B cell (primary cell): ENCODE measurements around the gene ARHGAP12. TPM values are rescaled to one million over a fixed set of nuclear protein-coding genes. Genes with fewer than 3 reads are reported as not detected.

Experiments
- ATAC-seq: fragments of 200-7000 bp; cut with Tn5 transposase; one replicate; pipeline ENCODE4 v1.10.0; 2021; ENCODE audit warnings: low read depth, mild to moderate bottlenecking, moderate number of reproducible peaks, moderate library complexity
- CTCF ChIA-PET: fragments of 350-600 bp; sonication (Branson Sonifier 250); formaldehyde crosslinking; loops from one replicate; lab custom pipeline; 2021; ENCODE audit warnings: antibody characterized with exemption, inconsistent platforms; lab: Charles Lee
- POLR2A ChIA-PET: fragments of 350-600 bp; sonication (Branson Sonifier 250); formaldehyde crosslinking; loops from one replicate; lab custom pipeline; 2021; ENCODE audit warnings: antibody characterized with exemption; lab: Charles Lee
- DNase-seq: peaks from one replicate; pipeline ENCODE4 v3.0.0; 2013
- H2AFZ ChIP-seq: 2 replicates; pipeline ENCODE4 v1.6.1; 2012; ENCODE audit warnings: mild to moderate bottlenecking, low read depth, low read length; ENCODE audit not compliant: insufficient read depth, poor library complexity, severe bottlenecking
- H3K27ac ChIP-seq, 2 donors: 1 replicate in 1 of 2; 2 replicates in 1 of 2; pipeline ENCODE4 v1.5.1; 2012 to 2013; ENCODE audit warnings: low read length in 2 of 2, mild to moderate bottlenecking in 2 of 2, moderate library complexity in 1 of 2
- H3K27me3 ChIP-seq, 4 experiments: fragments of 200-600 bp in 1 of 4; sonication (generic) in 1 of 4; replicated peaks in 1 of 4; 1 replicate in 2 of 4; 2 replicates in 2 of 4; pipeline versions ENCODE4 v1.6.1 to v1.7.0; 2013 to 2016; ENCODE audit warnings: low read length in 3 of 4, mild to moderate bottlenecking in 2 of 4, mixed read lengths in 1 of 4, moderate library complexity in 1 of 4; ENCODE audit not compliant: insufficient read depth in 4 of 4, control insufficient read depth in 3 of 4; ENCODE audit errors: control extremely low read depth in 1 of 4
- H3K36me3 ChIP-seq, 2 experiments: replicated peaks in 1 of 2; 1 replicate in 1 of 2; 2 replicates in 1 of 2; pipeline versions ENCODE4 v1.6.1 to v1.7.1; 2013; ENCODE audit warnings: low read length in 1 of 2; ENCODE audit not compliant: insufficient read depth in 2 of 2, control insufficient read depth in 1 of 2; ENCODE audit errors: control extremely low read depth in 1 of 2, extremely low read depth in 1 of 2
- H3K4me1 ChIP-seq, 2 donors: fragments of 200-600 bp in 1 of 2; sonication (generic) in 1 of 2; 1 replicate in 1 of 2; 2 replicates in 1 of 2; pipeline versions ENCODE4 v1.5.1 to v1.6.1; 2013 to 2017; ENCODE audit warnings: low read length in 2 of 2; ENCODE audit not compliant: control insufficient read depth in 2 of 2, insufficient read depth in 2 of 2
- H3K4me2 ChIP-seq: replicated peaks from 2 replicates; pipeline ENCODE3; 2012; ENCODE audit warnings: mild to moderate bottlenecking, low read depth, low read length; ENCODE audit not compliant: poor library complexity, severe bottlenecking
- H3K4me3 ChIP-seq, 5 experiments: fragments of 200-600 bp in 1 of 5; sonication (generic) in 1 of 5; 1 replicate in 3 of 5; 2 replicates in 2 of 5; pipeline versions ENCODE4 v1.5.1 to v1.7.0; 2011 to 2016; ENCODE audit warnings: low read length in 4 of 5, mild to moderate bottlenecking in 4 of 5, low read depth in 2 of 5, control low read depth in 1 of 5, moderate library complexity in 1 of 5; ENCODE audit not compliant: insufficient read depth in 1 of 5; ENCODE audit errors: control extremely low read depth in 1 of 5, extremely low read depth in 1 of 5
- H3K79me2 ChIP-seq: fragments of 200-600 bp; sonication (generic); one replicate; pipeline ENCODE4 v1.6.0; 2016; ENCODE audit warnings: low read length; ENCODE audit not compliant: control insufficient read depth, insufficient read depth
- H3K9ac ChIP-seq: fragments of 200-600 bp; sonication (generic); 2 replicates; pipeline ENCODE4 v1.6.1; 2017; ENCODE audit warnings: mild to moderate bottlenecking, low read length, moderate library complexity
- H3K9me3 ChIP-seq, 3 donors: one replicate each; pipeline versions ENCODE4 v1.6.1 to v1.7.1; 2013; ENCODE audit warnings: low read length in 2 of 3; ENCODE audit not compliant: control insufficient read depth in 2 of 3, insufficient read depth in 1 of 3; ENCODE audit errors: control extremely low read depth in 1 of 3
- H4K20me1 ChIP-seq: 2 replicates; pipeline ENCODE4 v1.6.0; 2012; ENCODE audit warnings: mild to moderate bottlenecking, low read length; ENCODE audit not compliant: insufficient read depth, control insufficient read depth, poor library complexity, severe bottlenecking
- H3K27ac Mint-ChIP-seq: one replicate; pipeline ENCODE4 v1.8.0; 2021; ENCODE audit warnings: mixed read lengths
- H3K27me3 Mint-ChIP-seq: one replicate; pipeline ENCODE4 v1.8.0; 2021; ENCODE audit warnings: mixed read lengths
- H3K4me1 Mint-ChIP-seq: one replicate; pipeline ENCODE4 v1.8.0; 2021; ENCODE audit warnings: mixed read lengths
- H3K4me3 Mint-ChIP-seq: one replicate; pipeline ENCODE4 v1.8.0; 2021; ENCODE audit warnings: mixed read lengths
- H3K9me3 Mint-ChIP-seq: one replicate; pipeline ENCODE4 v1.8.0; 2022; ENCODE audit warnings: mixed read lengths; ENCODE audit not compliant: insufficient read depth
- CTCF ChIP-seq: fragments of 200-600 bp; IDR thresholded peaks from one replicate; pipeline ENCODE4 v1.8.0; 2022; ENCODE audit warnings: antibody characterized with exemption, mild to moderate bottlenecking
- EZH2 ChIP-seq: IDR thresholded peaks from 2 replicates; pipeline ENCODE4 v1.6.1; 2012; ENCODE audit warnings: borderline replicate concordance, low read depth, mild to moderate bottlenecking, moderate library complexity, low read length; ENCODE audit not compliant: insufficient read depth, poor library complexity, severe bottlenecking
- WGBS: methylation state at CpG from one replicate; pipeline ENCODE4 v1.1.5; 2013; ENCODE audit warnings: missing lambda C conversion rate; ENCODE audit not compliant: insufficient coverage; 5-methylcytosine and 5-hydroxymethylcytosine counted together
- intact Hi-C: fragments of 100-400 bp; cut with micrococcal nuclease; formaldehyde crosslinking; loops from one replicate; pipeline ENCODE4 v1.10.0; 2022
- polyA plus RNA-seq: library from polyadenylated mRNA; depleted of rRNA; stranded (reverse); fragments of >200 nt; gene quantifications from 2 replicates; pipeline ENCODE4 v1.2.3, GENCODE V29; 2012
- total RNA-seq, 2 donors: library from RNA; stranded (reverse); fragments of 120-200 nt in 1 of 2; gene quantifications; 1 replicate in 1 of 2; 2 replicates in 1 of 2; pipeline versions ENCODE4 v1.2.3 to v1.2.4, GENCODE V29; 2013 to 2022

ARHGAP12 gene
- total and polyA plus RNA-seq, 2 donors (not counting 1 experiment from before 2014, with no cell fraction given) = 12.3 to 45.3 TPM

- Histone ChIP-seq H3K4me3 (no peak overlapping the region), H2AFZ (no peak overlapping the region), H3K9ac (no peak overlapping the region), H3K4me1 (peaks cover 11 to 15% of the 10 kb centered on the region in 2 donors), H3K27ac (no peak overlapping the region), H3K4me2 (no peak overlapping the region), H3K9me3 (peaks cover 0 to 3% (median 0%) of the 10 kb centered on the region in 3 donors), H3K27me3 (no peaks in the 10 kb centered on the region), H3K79me2 (peaks cover 82% of the 10 kb centered on the region), H3K36me3 (peaks cover 2 to 18% of the 10 kb centered on the region in 2 experiments), H4K20me1 (peaks cover 57% of the 10 kb centered on the region)
- TF ChIP-seq EZH2 (no peak), CTCF (no peak)
- Mint-ChIP-seq H3K4me1 (peaks cover 58% of the 10 kb centered on the region), H3K27ac (no peak overlapping the region), H3K27me3 (no peaks in the 10 kb centered on the region), H3K4me3 (no peak overlapping the region), H3K9me3 (no peaks in the 10 kb centered on the region)
- ChIA-PET POLR2A (no interaction called here), CTCF (interaction anchor here (0.6 kb wide), 1 partner anchor 20 kb away, joined by 3 read pairs; no protein-coding TSS in a partner anchor)
- intact Hi-C loops = no loop called here
- DNase-seq (no peak), ATAC-seq (no peak)
- WGBS = no CpG with 5 or more reads among the region's 3 CpGs
These were observed 18.6 kb downstream of the ARHGAP12 start for GRCh38 chr10:31910016-31910415.

GRCh38 chr10:31908157-31908556 lies 20.5 kb downstream of the ARHGAP12 start:
- ChIA-PET CTCF (interaction anchor here (0.6 kb wide), 1 partner anchor 351 kb away, joined by 3 read pairs; no protein-coding TSS in a partner anchor), POLR2A (no interaction called here)
- Mint-ChIP-seq H3K27me3 (no peaks in the 10 kb centered on the region), H3K4me3 (no peak overlapping the region), H3K27ac (no peak overlapping the region), H3K4me1 (peaks cover 45% of the 10 kb centered on the region), H3K9me3 (no peaks in the 10 kb centered on the region)
- Histone ChIP-seq H4K20me1 (peaks cover 50% of the 10 kb centered on the region), H3K4me1 (peaks cover 3 to 8% of the 10 kb centered on the region in 2 donors), H3K27me3 (no peaks in the 10 kb centered on the region), H3K79me2 (peaks cover 80% of the 10 kb centered on the region), H3K27ac (no peak overlapping the region), H2AFZ (no peak overlapping the region), H3K4me3 (no peak overlapping the region), H3K4me2 (no peak overlapping the region), H3K36me3 (peaks cover 2 to 18% of the 10 kb centered on the region in 2 experiments), H3K9me3 (peaks cover 0 to 3% (median 0%) of the 10 kb centered on the region in 3 donors), H3K9ac (no peak overlapping the region)
- ATAC-seq (no peak), DNase-seq (no peak)
- no peak for TF ChIP-seq CTCF
- no peak for TF ChIP-seq EZH2
- intact Hi-C loops = no loop called here
- 96% methylated on average over 6 of the region's 7 CpGs for WGBS
